HG03354 (cell line): ENCODE results near the gene RREB1.
"Not testable (repeated sequence)": the region's sequence is repeated elsewhere in the genome, so short reads cannot be mapped to it uniquely, and the experiment has no call there.

Experiments used
- ATAC-seq: cut with Tn5 transposase; IDR thresholded peaks from one replicate; pipeline ENCODE4 v1.9.1; 2021; ENCODE audit warnings: mild to moderate bottlenecking; ENCODE audit not compliant: unreplicated experiment, poor library complexity, severe bottlenecking

Gene RREB1

GRCh38 chr6:7142228-7142801 lies 34.6 kb downstream of the RREB1 start:
- no peak for ATAC-seq

- ATAC-seq: no peak
Observed at GRCh38 chr6:7142918-7143475, 35.2 kb downstream of the RREB1 start.

GRCh38 chr6:7143476-7143974 lies 35.8 kb downstream of the RREB1 start:
- no peak for ATAC-seq

- ATAC-seq: no peak
Observed at GRCh38 chr6:7144872-7145584, 37.3 kb downstream of the RREB1 start.

- no peak for ATAC-seq
Observed at GRCh38 chr6:7145585-7145884, 37.8 kb downstream of the RREB1 start.

- ATAC-seq: peak; percentile 61
Observed at GRCh38 chr6:7145885-7146828, 38.4 kb downstream of the RREB1 start.

GRCh38 chr6:7147051-7147671 lies 39.4 kb downstream of the RREB1 start:
- ATAC-seq: no peak

- no peak for ATAC-seq
Observed at GRCh38 chr6:7148100-7148822, 40.5 kb downstream of the RREB1 start.

- ATAC-seq: no peak
Observed at GRCh38 chr6:7150381-7151064, 42.8 kb downstream of the RREB1 start.

- no peak for ATAC-seq
Observed at GRCh38 chr6:7151381-7151780, 43.6 kb downstream of the RREB1 start.

- no peak for ATAC-seq
Observed at GRCh38 chr6:7152462-7152861, 44.7 kb downstream of the RREB1 start.

- no peak for ATAC-seq
Observed at GRCh38 chr6:7153789-7154188, 46.0 kb downstream of the RREB1 start.

- peak; percentile 77 for ATAC-seq
Observed at GRCh38 chr6:7154341-7155139, 46.8 kb downstream of the RREB1 start.

- peak; percentile 52 for ATAC-seq
Observed at GRCh38 chr6:7155871-7156579, 48.3 kb downstream of the RREB1 start.

- no peak for ATAC-seq
Observed at GRCh38 chr6:7156643-7157278, 49.0 kb downstream of the RREB1 start.

GRCh38 chr6:7157307-7157706 lies 49.5 kb downstream of the RREB1 start:
- ATAC-seq: not testable (repeated sequence)
